ENCODE measurements around the gene XPO5. TPM values are rescaled to one million over a fixed set of nuclear protein-coding genes. Genes with fewer than 3 reads are reported as not detected.

XPO5 gene
- total RNA-seq, 1 donor from 2014 or later = 35.0 TPM

DNA sequence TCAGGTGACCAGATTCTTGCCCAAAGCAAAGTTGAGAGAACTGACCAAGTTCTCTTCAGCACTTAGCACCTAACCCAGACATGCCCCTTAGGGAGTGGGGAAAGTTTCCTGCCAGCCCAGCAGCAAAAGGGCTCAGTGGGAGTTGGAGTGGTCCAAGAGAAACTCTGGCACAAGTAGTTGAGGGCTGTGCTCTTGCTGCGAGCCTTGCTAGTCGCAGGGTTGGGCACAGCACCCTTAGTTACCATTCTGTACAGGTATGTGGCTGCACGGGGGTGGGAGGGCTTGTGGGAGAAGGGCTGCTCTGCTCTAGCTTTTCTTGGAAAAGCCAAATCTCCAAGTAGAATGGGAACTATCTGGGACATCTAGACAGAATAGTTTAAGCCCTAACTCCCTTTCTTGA lies 52.6 kb downstream of the XPO5 start:
- H3K9me3 Mint-ChIP-seq (ENCODE audit: unreplicated experiment) = no peaks in the 10 kb centered on the region
- H3K27me3 Mint-ChIP-seq (ENCODE audit: unreplicated experiment) = no peaks in the 10 kb centered on the region
- peaks cover 52% of the 10 kb centered on the region for H3K36me3 Mint-ChIP-seq (ENCODE audit: unreplicated experiment)
- no peak overlapping the region for H3K27ac Mint-ChIP-seq (ENCODE audit: unreplicated experiment)
- TF ChIP-seq CTCF (IDR thresholded peaks at IDR 0.05) = no peak
- H3K4me1 Mint-ChIP-seq (ENCODE audit: unreplicated experiment) = no peaks in the 10 kb centered on the region
- no peak for DNase-seq (ENCODE audit: extremely low spot score, unreplicated experiment)
- no peak overlapping the region for H3K4me3 Mint-ChIP-seq (ENCODE audit: unreplicated experiment)

DNA sequence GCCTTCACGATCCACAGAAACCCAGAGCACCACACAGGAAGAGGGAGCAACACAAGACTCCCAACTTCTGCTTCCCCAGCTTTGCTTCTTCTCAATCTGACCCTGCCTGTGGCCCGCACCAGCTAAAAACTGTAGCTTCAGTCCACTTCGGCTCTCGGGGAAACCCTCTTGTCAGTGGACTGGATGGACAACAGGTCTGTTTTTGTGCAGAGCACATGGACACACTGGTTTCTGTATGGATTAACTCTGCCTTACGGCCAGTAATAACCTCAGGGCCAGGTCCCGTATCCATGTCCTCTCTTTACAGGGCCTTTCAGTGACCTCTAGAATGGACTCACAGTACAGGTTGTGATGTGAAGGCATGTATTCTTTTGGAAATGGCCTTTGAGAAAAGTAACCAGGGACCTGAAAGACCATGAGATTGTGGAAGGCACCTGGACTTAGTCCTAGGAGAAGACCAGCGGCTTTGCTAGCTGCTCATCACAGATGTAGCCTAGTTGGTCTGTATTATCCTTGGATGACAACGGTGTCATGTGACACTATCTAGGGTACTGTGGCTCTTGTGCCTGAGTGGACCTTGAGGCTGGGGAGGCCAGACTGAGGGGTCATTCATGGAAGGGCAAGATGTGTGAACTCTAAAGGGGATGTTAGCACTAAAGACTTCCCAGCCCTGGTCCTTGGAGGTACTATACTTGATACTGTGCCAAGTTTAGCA lies 53.1 kb downstream of the XPO5 start:
- no peak for TF ChIP-seq CTCF (IDR thresholded peaks at IDR 0.05)

DNA sequence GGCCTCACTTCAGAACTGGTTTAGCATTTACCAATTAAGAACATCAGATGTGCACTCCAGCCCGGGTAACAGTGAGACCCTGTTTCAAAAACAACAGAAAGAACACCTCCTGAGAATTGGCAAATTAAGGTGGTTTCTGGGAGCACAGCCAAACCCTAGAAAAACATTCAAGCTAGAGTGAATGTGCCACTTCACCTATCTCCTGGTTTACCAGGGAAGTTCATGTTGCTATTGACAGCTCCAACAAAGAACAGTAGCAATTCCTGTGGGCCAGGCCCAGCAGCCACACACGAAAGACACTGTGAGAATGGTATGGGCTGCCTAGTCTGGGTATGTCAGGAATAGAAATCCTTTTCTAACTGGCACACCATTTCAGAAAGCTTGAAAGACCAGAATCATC lies 54.0 kb downstream of the XPO5 start:
- no peak overlapping the region for H3K27ac Mint-ChIP-seq (ENCODE audit: unreplicated experiment)
- no peak for TF ChIP-seq CTCF (IDR thresholded peaks at IDR 0.05)
- peaks cover 41% of the 10 kb centered on the region for H3K36me3 Mint-ChIP-seq (ENCODE audit: unreplicated experiment)
- H3K4me1 Mint-ChIP-seq (ENCODE audit: unreplicated experiment) = no peaks in the 10 kb centered on the region
- H3K4me3 Mint-ChIP-seq (ENCODE audit: unreplicated experiment) = no peak overlapping the region
- no peak for DNase-seq (ENCODE audit: extremely low spot score, unreplicated experiment)
- no peaks in the 10 kb centered on the region for H3K27me3 Mint-ChIP-seq (ENCODE audit: unreplicated experiment)
- H3K9me3 Mint-ChIP-seq (ENCODE audit: unreplicated experiment) = no peaks in the 10 kb centered on the region

More for the DNA sequence above, 53.1 kb downstream of the XPO5 start:
- Mint-ChIP-seq H3K4me1 (ENCODE audit: unreplicated experiment) (no peaks in the 10 kb centered on the region), H3K27me3 (ENCODE audit: unreplicated experiment) (no peaks in the 10 kb centered on the region), H3K9me3 (ENCODE audit: unreplicated experiment) (no peaks in the 10 kb centered on the region), H3K4me3 (ENCODE audit: unreplicated experiment) (no peak overlapping the region), H3K27ac (ENCODE audit: unreplicated experiment) (no peak overlapping the region), H3K36me3 (ENCODE audit: unreplicated experiment) (peaks cover 50% of the 10 kb centered on the region)
- no peak for DNase-seq (ENCODE audit: extremely low spot score, unreplicated experiment)

DNA sequence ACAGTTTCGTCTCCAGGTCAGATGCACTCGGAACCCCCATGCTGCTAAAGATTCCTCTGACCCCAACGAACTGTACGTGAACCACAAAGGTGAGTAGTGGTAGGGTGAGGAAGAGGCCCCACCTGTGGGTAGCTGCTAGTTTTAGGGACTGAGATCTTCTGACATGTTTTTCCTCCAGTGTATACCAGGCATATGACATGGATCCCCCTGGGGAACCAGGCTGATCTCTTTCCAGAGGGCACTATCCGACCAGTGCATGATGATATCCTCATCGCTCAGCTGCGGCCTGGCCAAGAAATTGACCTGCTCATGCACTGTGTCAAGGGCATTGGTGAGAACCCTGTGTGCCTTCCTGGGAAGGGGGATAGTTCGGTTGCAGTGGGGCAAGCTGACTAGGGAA lies 55.7 kb downstream of the XPO5 start:
- Mint-ChIP-seq H3K27ac (ENCODE audit: unreplicated experiment) (no peak overlapping the region), H3K4me1 (ENCODE audit: unreplicated experiment) (peaks cover 13% of the 10 kb centered on the region), H3K4me3 (ENCODE audit: unreplicated experiment) (no peak overlapping the region), H3K27me3 (ENCODE audit: unreplicated experiment) (no peaks in the 10 kb centered on the region), H3K36me3 (ENCODE audit: unreplicated experiment) (peaks cover 32% of the 10 kb centered on the region), H3K9me3 (ENCODE audit: unreplicated experiment) (no peaks in the 10 kb centered on the region)
- TF ChIP-seq CTCF (IDR thresholded peaks at IDR 0.05) = no peak
- DNase-seq (ENCODE audit: extremely low spot score, unreplicated experiment) = no peak

GRCh38 chr6:43517505-43518357 lies 58.1 kb downstream of the XPO5 start:
- Mint-ChIP-seq H3K4me1 (ENCODE audit: unreplicated experiment) (peaks cover 23% of the 10 kb centered on the region), H3K36me3 (ENCODE audit: unreplicated experiment) (peaks cover 27% of the 10 kb centered on the region), H3K9me3 (ENCODE audit: unreplicated experiment) (no peaks in the 10 kb centered on the region), H3K27me3 (ENCODE audit: unreplicated experiment) (no peaks in the 10 kb centered on the region), H3K27ac (ENCODE audit: unreplicated experiment) (no peak overlapping the region), H3K4me3 (ENCODE audit: unreplicated experiment) (no peak overlapping the region)
- no peak for TF ChIP-seq CTCF (IDR thresholded peaks at IDR 0.05)
- no peak for DNase-seq (ENCODE audit: extremely low spot score, unreplicated experiment)
